ENCODE results near the gene TNFSF13. TPM values are rescaled to one million over a fixed set of nuclear protein-coding genes. Genes with fewer than 3 reads are reported as not detected.
A peak's percentile ranks its signal among the peaks of the same experiment; 100 is the strongest.

Gene TNFSF13
- polyA plus RNA-seq, 1 donor (not counting 4 experiments of a cell fraction or from before 2014, with no cell fraction given) = 3.9 TPM

DNA sequence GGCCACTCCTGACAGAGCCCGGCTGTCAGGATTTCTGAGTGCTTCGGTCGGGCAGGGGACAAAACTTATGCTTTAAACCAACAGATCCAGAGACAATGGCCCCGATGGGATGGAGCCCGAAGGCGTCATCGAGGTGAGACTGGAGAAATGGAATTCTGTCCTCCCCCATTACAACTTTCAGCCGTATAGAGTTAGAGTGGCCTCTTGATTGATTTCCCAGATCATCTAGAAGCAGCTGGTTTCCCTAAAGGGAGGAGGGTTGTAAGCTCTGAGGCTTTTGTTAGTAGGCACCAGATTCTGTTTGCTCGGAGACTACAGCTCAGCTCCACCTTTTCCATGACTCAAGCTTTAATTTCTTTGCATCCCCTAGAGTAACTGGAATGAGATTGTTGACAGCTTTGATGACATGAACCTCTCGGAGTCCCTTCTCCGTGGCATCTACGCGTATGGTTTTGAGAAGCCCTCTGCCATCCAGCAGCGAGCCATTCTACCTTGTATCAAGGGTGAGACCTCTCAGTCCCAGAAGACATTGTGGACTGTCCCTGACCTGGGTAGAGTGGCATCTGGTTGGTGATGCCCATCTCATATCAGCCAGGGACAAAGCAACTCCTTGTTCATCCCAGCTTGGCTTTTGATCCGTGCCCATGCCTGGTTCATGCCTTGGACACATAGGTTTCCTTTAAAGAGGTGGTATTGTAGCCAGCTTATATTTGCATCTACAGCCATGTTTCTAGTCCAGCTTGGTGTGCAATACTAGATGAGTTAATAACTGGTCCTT, 15.8 kb downstream of the TNFSF13 start:
- Histone ChIP-seq H3K9ac (ENCODE audit: control insufficient read depth, extremely low read depth, insufficient read depth, low read length) (peak overlapping the region; percentile 98), H3K27me3 (ENCODE audit: control insufficient read depth, extremely low read depth, insufficient read depth, low read length) (no peaks in the 10 kb centered on the region), H3K4me1 (ENCODE audit: control insufficient read depth, extremely low read depth, insufficient read depth, low read length) (peaks cover 39% of the 10 kb centered on the region), H2AFZ (ENCODE audit: control insufficient read depth, low read length) (no peak overlapping the region), H3K4me3 (ENCODE audit: control insufficient read depth in 2 of 3, extremely low read depth in 1 of 3, insufficient read depth in 2 of 3, low read depth in 1 of 3, low read length in 3 of 3) (peak overlapping the region; percentile 85 to 96 (median 91)), H3K9me3 (ENCODE audit: control insufficient read depth, low read depth, low read length) (no peaks in the 10 kb centered on the region), H4K20me1 (ENCODE audit: control insufficient read depth, extremely low read depth, insufficient read depth, low read length) (peaks cover 54% of the 10 kb centered on the region), H3K9me1 (ENCODE audit: control insufficient read depth, extremely low read depth, insufficient read depth, low read length) (peaks cover 3% of the 10 kb centered on the region), H3K27ac (ENCODE audit: control insufficient read depth, insufficient read depth, low read length) (peak overlapping the region; percentile 93), H3K79me2 (ENCODE audit: control insufficient read depth, insufficient read depth, low read length) (peaks cover 58% of the 10 kb centered on the region), H3K4me2 (ENCODE audit: control insufficient read depth, extremely low read depth, insufficient read depth, low read depth, low read length) (peak overlapping the region; percentile 88), H3K36me3 (ENCODE audit: control insufficient read depth in 2 of 2, extremely low read depth in 1 of 2, insufficient read depth in 2 of 2, low read length in 2 of 2) (peaks cover 43 to 69% of the 10 kb centered on the region in 2 experiments)
- dilution Hi-C loops (cut with MboI; ENCODE audit: extremely low pct_ligation_motif_present, low sequenced_read_pairs) = no loop called here
- FAIRE-seq (no peak), DNase-seq (ENCODE audit: low read depth, low spot score) (no peak)
- TF ChIP-seq, protein P1, sequence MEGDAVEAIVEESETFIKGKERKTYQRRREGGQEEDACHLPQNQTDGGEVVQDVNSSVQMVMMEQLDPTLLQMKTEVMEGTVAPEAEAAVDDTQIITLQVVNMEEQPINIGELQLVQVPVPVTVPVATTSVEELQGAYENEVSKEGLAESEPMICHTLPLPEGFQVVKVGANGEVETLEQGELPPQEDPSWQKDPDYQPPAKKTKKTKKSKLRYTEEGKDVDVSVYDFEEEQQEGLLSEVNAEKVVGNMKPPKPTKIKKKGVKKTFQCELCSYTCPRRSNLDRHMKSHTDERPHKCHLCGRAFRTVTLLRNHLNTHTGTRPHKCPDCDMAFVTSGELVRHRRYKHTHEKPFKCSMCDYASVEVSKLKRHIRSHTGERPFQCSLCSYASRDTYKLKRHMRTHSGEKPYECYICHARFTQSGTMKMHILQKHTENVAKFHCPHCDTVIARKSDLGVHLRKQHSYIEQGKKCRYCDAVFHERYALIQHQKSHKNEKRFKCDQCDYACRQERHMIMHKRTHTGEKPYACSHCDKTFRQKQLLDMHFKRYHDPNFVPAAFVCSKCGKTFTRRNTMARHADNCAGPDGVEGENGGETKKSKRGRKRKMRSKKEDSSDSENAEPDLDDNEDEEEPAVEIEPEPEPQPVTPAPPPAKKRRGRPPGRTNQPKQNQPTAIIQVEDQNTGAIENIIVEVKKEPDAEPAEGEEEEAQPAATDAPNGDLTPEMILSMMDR (optimal IDR thresholded peaks at IDR 0.05 in 1 of 3, IDR thresholded peaks at IDR 0.05 in 1 of 3, conservative IDR thresholded peaks at IDR 0.05 in 1 of 3; ENCODE audit: extremely low read depth in 1 of 3, insufficient read depth in 2 of 3, low read length in 3 of 3) = no peak
- TF ChIP-seq EZH2 (IDR thresholded peaks at IDR 0.05; ENCODE audit: low read length) = no peak

DNA sequence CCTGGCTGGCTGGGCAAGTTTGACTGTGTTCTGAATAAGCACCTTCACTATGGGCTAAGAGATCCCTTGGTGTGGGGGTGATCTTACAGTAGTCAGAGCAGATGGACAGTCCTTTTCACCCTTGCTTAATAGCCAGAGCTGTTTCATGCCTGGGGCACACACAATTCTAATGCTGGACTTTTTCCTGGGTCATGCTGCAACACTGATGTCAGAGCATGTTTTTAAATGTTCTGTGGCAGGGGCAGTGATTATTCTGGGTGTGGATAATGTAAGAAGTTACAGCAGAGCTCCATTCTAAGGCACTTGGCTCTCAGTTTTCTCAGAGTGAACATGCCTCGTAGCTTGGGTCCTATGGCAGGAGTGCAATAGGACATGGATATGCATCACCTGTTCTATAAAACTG, 16.9 kb downstream of the TNFSF13 start:
- no peaks in the 10 kb centered on the region for H3K27me3 ChIP-seq (ENCODE audit: control insufficient read depth, extremely low read depth, insufficient read depth, low read length)
- peaks cover 54% of the 10 kb centered on the region for H4K20me1 ChIP-seq (ENCODE audit: control insufficient read depth, extremely low read depth, insufficient read depth, low read length)
- peaks cover 3% of the 10 kb centered on the region for H3K9me1 ChIP-seq (ENCODE audit: control insufficient read depth, extremely low read depth, insufficient read depth, low read length)
- H3K9me3 ChIP-seq (ENCODE audit: control insufficient read depth, low read depth, low read length) = no peaks in the 10 kb centered on the region
- peaks cover 48% of the 10 kb centered on the region for H3K4me1 ChIP-seq (ENCODE audit: control insufficient read depth, extremely low read depth, insufficient read depth, low read length)
- H2AFZ ChIP-seq (ENCODE audit: control insufficient read depth, low read length) = no peak overlapping the region
- H3K4me3 ChIP-seq (ENCODE audit: control insufficient read depth in 2 of 3, extremely low read depth in 1 of 3, insufficient read depth in 2 of 3, low read depth in 1 of 3, low read length in 3 of 3) = peak overlapping the region in 1 of 3 experiments; percentile 85
- TF ChIP-seq EZH2 (IDR thresholded peaks at IDR 0.05; ENCODE audit: low read length) = no peak
- TF ChIP-seq, protein P1 (optimal IDR thresholded peaks at IDR 0.05 in 1 of 3, IDR thresholded peaks at IDR 0.05 in 1 of 3, conservative IDR thresholded peaks at IDR 0.05 in 1 of 3; ENCODE audit: extremely low read depth in 1 of 3, insufficient read depth in 2 of 3, low read length in 3 of 3) = no peak
- dilution Hi-C loops (cut with MboI; ENCODE audit: extremely low pct_ligation_motif_present, low sequenced_read_pairs) = no loop called here
- peaks cover 55% of the 10 kb centered on the region for H3K79me2 ChIP-seq (ENCODE audit: control insufficient read depth, insufficient read depth, low read length)
- DNase-seq (ENCODE audit: low read depth, low spot score) (no peak), FAIRE-seq (no peak)
- peak overlapping the region; percentile 88 for H3K4me2 ChIP-seq (ENCODE audit: control insufficient read depth, extremely low read depth, insufficient read depth, low read depth, low read length)
- H3K27ac ChIP-seq (ENCODE audit: control insufficient read depth, insufficient read depth, low read length) = peak overlapping the region; percentile 93
- H3K36me3 ChIP-seq (ENCODE audit: control insufficient read depth in 2 of 2, extremely low read depth in 1 of 2, insufficient read depth in 2 of 2, low read length in 2 of 2) = peaks cover 34 to 68% of the 10 kb centered on the region in 2 experiments
- peak overlapping the region; percentile 98 for H3K9ac ChIP-seq (ENCODE audit: control insufficient read depth, extremely low read depth, insufficient read depth, low read length)
